GM12892 (cell line): Measurements from ENCODE around the gene TSEN15.

Experiments used
- POLR2A ChIP-seq: IDR thresholded peaks from 2 replicates; pipeline ENCODE4 v1.6.1; 2011; ENCODE audit warnings: low read depth, low read length, control low read depth
- POLR2AphosphoS5 ChIP-seq: IDR thresholded peaks from 2 replicates; pipeline ENCODE4 v1.6.1; 2011; ENCODE audit warnings: low read depth, low read length, control low read depth
- TAF1 ChIP-seq: IDR thresholded peaks from 2 replicates; pipeline ENCODE4 v1.6.1; 2011; ENCODE audit warnings: low read depth, mild to moderate bottlenecking, control low read depth, low read length, borderline replicate concordance

DNA sequence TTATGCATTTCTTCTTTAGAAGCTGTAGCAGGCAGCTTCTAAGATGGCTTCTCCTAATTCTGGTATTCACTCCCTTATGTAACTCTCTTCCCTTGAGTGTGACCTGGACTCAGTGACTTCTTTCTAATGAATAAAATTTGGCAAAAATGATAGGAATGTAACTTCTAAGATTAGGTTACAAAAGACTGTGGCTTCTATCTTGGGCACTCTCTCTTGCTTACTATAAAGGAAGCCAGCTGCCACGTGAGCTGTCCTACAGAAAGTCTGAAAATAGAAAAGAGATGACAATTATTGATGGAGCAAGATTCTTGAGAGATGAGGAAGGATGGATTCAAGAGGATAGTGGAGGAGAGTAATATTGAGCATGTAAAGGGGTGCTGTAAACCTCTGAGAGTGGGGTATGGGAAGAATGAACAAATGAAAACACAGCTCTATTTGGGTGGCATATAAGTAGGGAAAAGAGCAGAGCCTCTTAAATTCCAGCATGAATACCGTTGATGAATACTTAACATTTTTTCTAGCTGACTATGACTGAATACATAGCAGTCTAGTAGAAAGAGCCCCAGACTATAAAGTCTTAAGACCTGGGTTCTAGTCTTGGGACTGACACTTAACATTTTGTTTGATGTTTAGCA is 5.5 kb downstream of the TSEN15 start:
- TF ChIP-seq POLR2A (no peak), POLR2AphosphoS5 (no peak), TAF1 (no peak)
